ENCODE results near the gene FKBP5.

- no peak for TF ChIP-seq POLR2AphosphoS5 (IDR thresholded peaks at IDR 0.05; ENCODE audit: low read depth)
- TF ChIP-seq CTCF (IDR thresholded peaks at IDR 0.05; ENCODE audit: insufficient read depth, low read length), result no peak
Observed at GRCh38 chr6:35668096-35668495, 20.6 kb downstream of the FKBP5 start.
